Osteoblast (primary cell): ENCODE measurements around the gene SPINK8. TPM values are rescaled to one million over a fixed set of nuclear protein-coding genes. Genes with fewer than 3 reads are reported as not detected.
"Not testable (repeated sequence)": the region's sequence is repeated elsewhere in the genome, so short reads cannot be mapped to it uniquely, and the experiment has no call there.

Experiments used
- DNase-seq: peaks from one replicate; pipeline ENCODE4 v3.0.0; 2011; ENCODE audit warnings: low spot score, mixed read lengths; ENCODE audit not compliant: insufficient read length; ENCODE audit errors: missing footprints
- H2AFZ ChIP-seq: 2 replicates; pipeline ENCODE4 v1.6.0; 2011; ENCODE audit warnings: mild to moderate bottlenecking, low read length
- H3K27ac ChIP-seq: 2 replicates; pipeline ENCODE4 v1.5.1; 2011; ENCODE audit warnings: mild to moderate bottlenecking, low read depth, low read length, moderate library complexity
- H3K27me3 ChIP-seq: 2 replicates; pipeline ENCODE4 v1.6.0; 2012; ENCODE audit warnings: mild to moderate bottlenecking, control low read depth, inconsistent platforms, low read length, moderate library complexity; ENCODE audit not compliant: insufficient read depth
- H3K36me3 ChIP-seq: 2 replicates; pipeline ENCODE4 v1.5.1; 2011; ENCODE audit warnings: mild to moderate bottlenecking, low read length, control low read depth, moderate library complexity; ENCODE audit not compliant: insufficient read depth
- H3K4me1 ChIP-seq: 2 replicates; pipeline ENCODE4 v1.5.1; 2011; ENCODE audit warnings: mild to moderate bottlenecking, low read length, control low read depth, moderate library complexity; ENCODE audit not compliant: insufficient read depth
- H3K4me2 ChIP-seq: 2 replicates; pipeline ENCODE4 v1.6.0; 2011; ENCODE audit warnings: mild to moderate bottlenecking, low read length; ENCODE audit not compliant: insufficient read depth
- H3K4me3 ChIP-seq: fragments of 200-600 bp; sonication (generic); 3 replicates; pipeline ENCODE4 v1.5.1; 2012; ENCODE audit warnings: mild to moderate bottlenecking, low read length, inconsistent platforms; ENCODE audit not compliant: insufficient read depth
- H3K79me2 ChIP-seq: 2 replicates; pipeline ENCODE4 v1.6.0; 2012; ENCODE audit warnings: mild to moderate bottlenecking, low read length, control low read depth, inconsistent platforms; ENCODE audit not compliant: insufficient read depth
- H3K9me3 ChIP-seq: 2 replicates; pipeline ENCODE4 v1.5.1; 2011; ENCODE audit warnings: low read depth, low read length, control low read depth
- H4K20me1 ChIP-seq: 2 replicates; pipeline ENCODE4 v1.6.0; 2012; ENCODE audit warnings: mild to moderate bottlenecking, low read length, control low read depth; ENCODE audit not compliant: insufficient read depth
- CTCF ChIP-seq: IDR thresholded peaks from 2 replicates; pipeline ENCODE4 v1.5.1; 2011; ENCODE audit warnings: mild to moderate bottlenecking, low read depth, low read length, moderate library complexity; ENCODE audit errors: extremely low read depth
- total RNA-seq: library from RNA; depleted of rRNA; stranded (reverse); fragments of >200 nt; gene quantifications from 2 replicates; pipeline ENCODE4 v1.2.3, GENCODE V29; 2012

SPINK8 gene
- total RNA-seq = not detected in 2 replicates

DNA sequence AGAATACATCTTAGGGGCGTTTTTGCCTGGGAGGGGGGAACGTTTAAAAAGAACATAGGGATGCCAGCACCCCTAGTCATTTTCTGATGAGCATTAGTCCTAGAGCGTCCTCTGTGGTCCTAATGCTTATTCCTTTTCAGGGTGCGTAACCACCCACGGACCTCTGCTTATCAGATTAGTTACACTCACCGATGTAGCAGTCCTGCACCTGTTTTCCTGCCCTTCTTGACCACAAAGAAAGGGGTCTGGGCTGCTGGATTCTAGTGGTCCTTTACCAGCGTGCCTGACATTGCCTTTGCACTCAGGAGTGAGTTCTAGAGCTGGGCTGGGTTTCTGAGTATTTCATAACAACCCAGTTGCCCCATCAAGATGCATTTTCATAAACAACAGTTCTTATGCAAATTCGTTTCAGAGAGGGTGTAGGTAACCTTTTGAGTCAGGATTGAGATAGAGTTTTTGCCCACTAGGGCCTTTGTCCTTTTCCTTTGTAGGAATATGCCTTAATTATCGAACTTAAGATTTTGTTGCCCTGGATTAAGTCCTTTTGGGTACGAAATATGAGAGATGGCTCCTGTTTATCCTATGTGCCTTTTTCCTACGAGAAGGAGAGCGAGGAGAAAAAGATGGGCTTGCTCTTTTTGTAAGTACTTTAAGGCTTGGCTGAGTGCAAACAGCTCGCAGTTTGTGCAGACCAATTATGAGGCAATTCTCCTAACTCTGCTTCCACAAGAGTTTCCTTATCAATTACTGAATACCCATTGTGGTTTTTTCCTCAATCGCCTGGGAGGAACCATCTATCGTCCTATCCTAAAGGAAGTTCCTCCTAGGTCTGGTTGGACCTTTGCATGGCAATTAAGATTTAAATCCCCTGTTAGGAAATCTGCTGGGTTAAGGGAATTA is at the start of gene SPINK8:
TSS of gene SPINK8 (minus strand) at position 316 of the 900 bp plus-strand sequence. CDS start 5,320 bp downstream, outside the sequence.
- H3K36me3 ChIP-seq, H3K4me2 ChIP-seq, H4K20me1 ChIP-seq, H3K27ac ChIP-seq, DNase-seq, H3K79me2 ChIP-seq, H2AFZ ChIP-seq, H3K4me3 ChIP-seq, H3K4me1 ChIP-seq, H3K9me3 ChIP-seq: not testable (repeated sequence)
- peaks cover 30% of the 10 kb centered on the region for H3K27me3 ChIP-seq

DNA sequence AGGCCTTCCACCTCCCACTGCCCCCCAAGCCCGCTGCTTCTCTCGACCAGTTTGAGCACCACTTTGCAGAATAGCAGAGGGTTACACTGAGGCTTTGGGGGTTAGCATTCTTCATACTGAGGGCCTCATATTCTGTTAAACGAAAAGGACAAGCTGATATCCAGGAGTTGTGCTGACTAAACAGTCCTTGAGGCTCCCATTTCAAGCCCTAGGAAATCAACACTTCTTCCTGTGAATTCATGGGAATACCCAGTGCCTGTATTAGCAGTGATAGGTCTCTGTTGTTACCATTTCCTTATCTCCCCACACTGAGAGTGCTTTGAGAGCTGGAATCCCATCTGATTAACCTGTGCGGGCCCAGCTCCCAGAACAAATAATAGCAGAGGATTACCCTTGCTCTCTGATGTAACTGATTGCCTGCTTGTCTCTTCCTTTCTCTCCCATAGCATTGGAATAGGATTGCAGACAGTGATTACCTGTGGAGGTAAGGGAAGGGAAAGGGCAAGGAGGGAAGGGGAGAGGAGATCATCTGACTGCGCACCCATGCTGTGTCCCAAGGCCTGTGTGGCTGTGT is 39.5 kb upstream of the SPINK8 start:
- no peaks in the 10 kb centered on the region for H3K79me2 ChIP-seq
- H3K27ac ChIP-seq = no peak overlapping the region
- H3K4me3 ChIP-seq = no peak overlapping the region
- peaks cover 6% of the 10 kb centered on the region for H3K27me3 ChIP-seq
- no peak for TF ChIP-seq CTCF
- H3K36me3 ChIP-seq = no peaks in the 10 kb centered on the region
- no peaks in the 10 kb centered on the region for H3K9me3 ChIP-seq
- peak; percentile 25 for DNase-seq
- H3K4me1 ChIP-seq = no peaks in the 10 kb centered on the region
- no peak overlapping the region for H2AFZ ChIP-seq
- H4K20me1 ChIP-seq = no peaks in the 10 kb centered on the region
- no peak overlapping the region for H3K4me2 ChIP-seq

DNA sequence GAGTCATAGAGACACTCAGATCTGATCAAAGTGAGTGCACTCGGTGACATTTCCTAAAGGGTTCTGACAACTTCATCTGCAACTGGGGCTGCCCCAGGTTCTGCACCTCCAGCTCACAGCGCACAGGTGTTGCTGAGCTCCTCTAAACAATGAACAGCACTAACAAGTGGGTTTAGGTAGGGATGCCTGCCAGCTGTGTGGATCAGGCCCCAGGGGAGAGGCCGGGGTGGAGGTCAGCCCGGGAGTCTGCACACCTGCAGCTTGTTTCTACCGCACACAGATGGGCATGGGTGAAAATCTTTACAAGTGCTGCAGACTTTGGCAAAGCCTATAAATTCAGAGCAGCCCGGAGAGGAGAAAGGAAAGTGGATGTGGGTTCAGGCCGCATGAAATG is 38.9 kb upstream of the SPINK8 start:
- Histone ChIP-seq H2AFZ (no peak overlapping the region), H3K27me3 (peaks cover 6% of the 10 kb centered on the region), H3K4me3 (no peak overlapping the region), H3K4me1 (no peaks in the 10 kb centered on the region), H3K27ac (no peak overlapping the region), H3K36me3 (no peaks in the 10 kb centered on the region), H3K9me3 (no peaks in the 10 kb centered on the region), H3K4me2 (no peak overlapping the region), H3K79me2 (no peaks in the 10 kb centered on the region), H4K20me1 (no peaks in the 10 kb centered on the region)
- no peak for DNase-seq
- TF ChIP-seq CTCF = no peak

DNA sequence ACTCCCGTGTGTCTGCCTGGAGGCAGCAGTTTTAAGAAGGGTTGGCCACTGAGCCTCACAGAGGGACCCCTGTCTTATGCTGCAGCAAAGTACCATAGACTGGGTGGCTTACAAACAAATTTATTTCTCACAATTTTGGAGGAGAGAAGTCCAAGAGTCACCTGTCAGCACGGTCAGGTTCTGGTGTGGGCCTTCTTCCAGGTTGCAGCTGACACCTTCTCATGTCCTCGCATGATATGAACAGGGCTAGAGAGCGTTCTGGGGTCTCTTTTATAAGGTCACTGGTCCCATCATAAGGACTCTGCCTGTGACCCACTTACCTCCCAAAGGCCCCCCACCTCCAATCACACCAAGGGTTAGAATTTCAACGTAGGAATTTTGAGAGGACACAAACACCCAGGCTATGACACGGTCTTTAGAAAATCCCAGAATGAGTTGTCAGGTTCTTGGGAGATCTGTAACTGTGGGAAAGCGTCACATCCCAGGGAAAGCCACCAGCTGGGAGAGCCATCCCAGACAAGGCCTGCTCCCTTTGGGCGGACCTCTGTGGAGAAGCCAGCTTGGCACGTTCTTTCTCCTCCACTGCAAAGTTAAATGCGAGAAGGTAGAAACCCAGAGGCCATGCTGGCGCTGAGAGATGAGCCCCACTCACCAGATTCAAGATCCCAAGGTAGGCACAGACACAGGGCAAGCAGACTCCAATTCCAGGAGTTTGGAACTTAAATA is 38.4 kb upstream of the SPINK8 start, which contains the start of gene FBXW12:
TSS of gene FBXW12 (plus strand) at position 569 of the 726 bp plus-strand sequence. CDS start 549 bp downstream, outside the sequence.
- H3K9me3 ChIP-seq = no peaks in the 10 kb centered on the region
- DNase-seq = peak; percentile 1
- H3K4me3 ChIP-seq = no peak within 1 kb of the TSS
- H3K27me3 ChIP-seq = peaks cover 9% of the 10 kb centered on the region
- TF ChIP-seq CTCF = no peak
- H3K36me3 ChIP-seq = no peaks in the 10 kb centered on the region
- H3K4me1 ChIP-seq = no peaks in the 10 kb centered on the region
- H4K20me1 ChIP-seq = no peaks in the 10 kb centered on the region
- H2AFZ ChIP-seq = no peak within 1 kb of the TSS
- H3K4me2 ChIP-seq = no peak within 1 kb of the TSS
- no peak within 1 kb of the TSS for H3K27ac ChIP-seq
- H3K79me2 ChIP-seq = no peaks in the 10 kb centered on the region
